ENCODE results near the gene SPOCK2. TPM values are rescaled to one million over a fixed set of nuclear protein-coding genes. Genes with fewer than 3 reads are reported as not detected.
A peak's percentile ranks its signal among the peaks of the same experiment; 100 is the strongest.

Gene SPOCK2
- total RNA-seq, 4 donors from 2014 or later, result 1.8 to 18.7 (median 4.5) TPM

GRCh38 chr10:72104472-72105097, 16.2 kb upstream of the SPOCK2 start:
- Histone ChIP-seq H3K27me3 (no peaks in the 10 kb centered on the region), H3K27ac (peak overlapping the region; percentile 17 to 48), H3K4me1 (no peaks in the 10 kb centered on the region), H3K4me3 (no peak overlapping the region), H3K9me3 (no peaks in the 10 kb centered on the region), H3K36me3 (no peaks in the 10 kb centered on the region)
- TF ChIP-seq CTCF (IDR thresholded peaks at IDR 0.05) (no peak), POLR2A (IDR thresholded peaks at IDR 0.05) (no peak)
- no peak for DNase-seq
- intact Hi-C loops (cut with DNase I; ENCODE audit: low total_unique reads), result no loop called here

GRCh38 chr10:72099600-72099921, 11.2 kb upstream of the SPOCK2 start:
- no peak for DNase-seq
- H3K4me3 ChIP-seq, result no peak overlapping the region
- intact Hi-C loops (cut with DNase I; ENCODE audit: low total_unique reads), result no loop called here

GRCh38 chr10:72098836-72099599, 10.7 kb upstream of the SPOCK2 start:
- no peaks in the 10 kb centered on the region for H3K27me3 ChIP-seq
- no peaks in the 10 kb centered on the region for H3K4me1 ChIP-seq
- intact Hi-C loops (cut with DNase I; ENCODE audit: low total_unique reads), result no loop called here
- TF ChIP-seq POLR2A (IDR thresholded peaks at IDR 0.05), result no peak
- TF ChIP-seq CTCF (IDR thresholded peaks at IDR 0.05), result no peak
- H3K4me3 ChIP-seq, result no peak overlapping the region
- no peak overlapping the region for H3K27ac ChIP-seq
- no peaks in the 10 kb centered on the region for H3K9me3 ChIP-seq
- no peaks in the 10 kb centered on the region for H3K36me3 ChIP-seq
- no peak for DNase-seq

More at GRCh38 chr10:72099600-72099921, 11.2 kb upstream of the SPOCK2 start:
- no peak overlapping the region for H3K27ac ChIP-seq
- no peak for TF ChIP-seq POLR2A (IDR thresholded peaks at IDR 0.05)
- TF ChIP-seq CTCF (IDR thresholded peaks at IDR 0.05), result no peak
- no peaks in the 10 kb centered on the region for H3K27me3 ChIP-seq
- H3K36me3 ChIP-seq, result no peaks in the 10 kb centered on the region
- H3K4me1 ChIP-seq, result no peaks in the 10 kb centered on the region
- H3K9me3 ChIP-seq, result no peaks in the 10 kb centered on the region

- no peaks in the 10 kb centered on the region for H3K27me3 ChIP-seq
- no peak overlapping the region for H3K4me3 ChIP-seq
- no peak overlapping the region for H3K27ac ChIP-seq
- H3K9me3 ChIP-seq, result no peaks in the 10 kb centered on the region
- intact Hi-C loops (cut with DNase I; ENCODE audit: low total_unique reads), result no loop called here
- H3K4me1 ChIP-seq, result no peaks in the 10 kb centered on the region
- TF ChIP-seq CTCF (IDR thresholded peaks at IDR 0.05) (no peak), POLR2A (IDR thresholded peaks at IDR 0.05) (no peak)
- DNase-seq, result no peak
- H3K36me3 ChIP-seq, result no peaks in the 10 kb centered on the region
Observed at GRCh38 chr10:72098301-72098835, 10.0 kb upstream of the SPOCK2 start.
